GM21390 (cell line): Measurements from ENCODE around the gene CPXM1.
"Not testable (repeated sequence)": the region's sequence is repeated elsewhere in the genome, so short reads cannot be mapped to it uniquely, and the experiment has no call there.

Source experiments
- ATAC-seq: cut with Tn5 transposase; IDR thresholded peaks from one replicate; pipeline ENCODE4 v1.9.1; 2021; ENCODE audit not compliant: unreplicated experiment

The CPXM1 gene

DNA sequence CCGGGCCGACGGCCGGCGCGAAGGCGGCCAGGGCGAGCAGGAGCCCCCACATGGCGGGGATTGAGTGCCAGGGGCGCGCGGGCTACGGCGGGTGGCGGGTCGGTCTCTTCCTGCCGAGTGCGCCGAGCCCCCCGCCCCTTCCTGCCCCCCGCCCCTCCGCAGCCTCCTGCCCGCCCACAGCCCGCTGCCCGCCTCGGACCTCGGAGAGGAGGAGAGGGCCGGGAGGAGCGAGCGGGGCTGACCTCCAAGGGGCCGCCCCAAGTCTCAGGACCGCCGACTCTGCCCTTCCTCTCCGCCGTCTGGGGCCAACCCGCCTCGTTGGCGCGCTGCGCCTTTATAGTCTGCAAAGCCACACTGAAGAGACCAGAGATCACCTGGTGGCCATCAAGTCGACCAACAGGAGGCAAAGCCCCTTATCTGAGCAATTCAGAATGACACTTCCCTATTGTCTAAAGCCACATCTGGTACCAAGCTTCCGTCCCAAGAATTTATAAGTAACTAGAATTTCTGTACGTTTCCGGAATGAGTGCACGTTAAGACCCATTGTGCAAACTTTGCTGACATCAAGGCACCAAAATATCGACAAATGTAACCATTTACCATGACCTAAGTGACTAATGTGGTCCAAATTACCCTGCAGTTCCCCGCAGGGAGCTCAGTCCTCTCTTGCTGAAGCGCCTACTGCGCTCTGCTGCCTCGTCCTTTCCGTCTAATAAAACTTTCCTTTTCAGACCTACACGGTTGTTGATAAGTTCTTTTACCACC is at the start of gene CPXM1:
Gene CPXM1 (minus strand): TSS at position 107 of the 765 bp plus-strand sequence. CDS start 55 bp downstream, at position 52.
- no peak for ATAC-seq

DNA sequence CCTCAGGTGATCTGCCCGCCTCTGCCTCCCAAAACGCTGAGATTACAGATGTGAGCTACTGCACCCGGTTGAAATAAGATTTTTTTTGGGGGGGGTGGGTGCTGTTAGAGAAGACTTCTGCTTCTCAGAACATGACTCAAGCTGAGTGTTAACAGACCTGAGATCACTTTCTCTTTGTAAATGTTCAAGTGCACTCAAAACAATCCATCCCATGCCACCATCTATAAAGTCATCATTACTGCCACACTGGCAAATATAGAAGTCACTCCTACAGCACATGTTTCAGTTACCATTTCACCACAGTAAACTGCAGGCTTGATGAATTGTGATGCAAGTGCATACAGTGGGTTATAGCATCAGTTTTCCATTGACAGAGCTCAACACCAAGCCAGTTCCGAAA is 49.1 kb upstream of the CPXM1 start:
- no peak for ATAC-seq

DNA sequence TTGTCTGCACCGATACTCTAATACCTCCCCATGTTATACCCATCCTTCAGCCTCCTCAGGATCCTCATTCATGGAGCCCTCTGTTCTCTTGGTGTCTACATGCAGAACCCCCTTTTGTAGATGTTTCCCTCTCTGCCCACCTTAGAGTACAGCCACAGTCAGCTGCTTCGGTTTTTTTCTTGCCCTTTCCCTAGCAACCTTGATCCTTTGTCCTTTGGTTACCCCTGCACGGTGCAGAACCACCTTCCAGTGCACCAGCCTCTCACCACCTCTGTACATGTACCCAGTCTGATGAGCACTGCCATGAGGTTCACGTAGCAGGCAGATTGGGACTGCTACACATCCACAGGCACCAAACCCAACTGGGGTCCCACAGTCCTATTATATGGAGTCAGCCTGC is 47.4 kb upstream of the CPXM1 start:
- ATAC-seq = no peak

- no peak for ATAC-seq
Observed at GRCh38 chr20:2846698-2847097, 46.3 kb upstream of the CPXM1 start.

DNA sequence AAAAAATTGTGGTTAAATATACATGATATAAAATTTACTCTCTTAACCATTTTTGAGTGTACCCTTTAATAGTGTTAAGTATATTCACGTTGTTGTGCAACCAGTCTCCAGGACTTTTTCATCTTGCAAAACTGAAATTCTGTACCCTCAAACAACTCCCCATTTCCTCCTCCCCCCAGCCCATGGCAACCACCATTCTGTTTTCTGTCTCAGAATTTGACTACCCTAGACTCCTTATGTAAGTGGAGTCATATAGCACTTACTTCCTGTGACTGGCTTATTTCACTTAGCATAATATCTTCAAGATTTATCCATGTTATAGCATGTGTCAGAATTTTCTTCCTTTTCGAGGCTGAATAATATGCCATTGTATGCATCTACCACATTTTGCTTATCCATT is 45.2 kb upstream of the CPXM1 start:
- ATAC-seq = no peak

- peak; percentile 44 for ATAC-seq
Observed at GRCh38 chr20:2840967-2841531, 40.6 kb upstream of the CPXM1 start.

GRCh38 chr20:2840138-2840966 is 39.9 kb upstream of the CPXM1 start, which contains the start of the genes PCED1A and VPS16:
PCED1A (minus strand) TSS chr20:2840655; CDS start chr20:2839912, 743 bp downstream.
VPS16 (plus strand) TSS chr20:2840745; CDS start chr20:2840775, 30 bp downstream.
- ATAC-seq = peak; percentile 94

- no peak for ATAC-seq
Observed at GRCh38 chr20:2839732-2840137, 39.3 kb upstream of the CPXM1 start.

- ATAC-seq = no peak
Observed at GRCh38 chr20:2838847-2839671, 38.6 kb upstream of the CPXM1 start.

- ATAC-seq = no peak
Observed at GRCh38 chr20:2838170-2838797, 37.9 kb upstream of the CPXM1 start.

DNA sequence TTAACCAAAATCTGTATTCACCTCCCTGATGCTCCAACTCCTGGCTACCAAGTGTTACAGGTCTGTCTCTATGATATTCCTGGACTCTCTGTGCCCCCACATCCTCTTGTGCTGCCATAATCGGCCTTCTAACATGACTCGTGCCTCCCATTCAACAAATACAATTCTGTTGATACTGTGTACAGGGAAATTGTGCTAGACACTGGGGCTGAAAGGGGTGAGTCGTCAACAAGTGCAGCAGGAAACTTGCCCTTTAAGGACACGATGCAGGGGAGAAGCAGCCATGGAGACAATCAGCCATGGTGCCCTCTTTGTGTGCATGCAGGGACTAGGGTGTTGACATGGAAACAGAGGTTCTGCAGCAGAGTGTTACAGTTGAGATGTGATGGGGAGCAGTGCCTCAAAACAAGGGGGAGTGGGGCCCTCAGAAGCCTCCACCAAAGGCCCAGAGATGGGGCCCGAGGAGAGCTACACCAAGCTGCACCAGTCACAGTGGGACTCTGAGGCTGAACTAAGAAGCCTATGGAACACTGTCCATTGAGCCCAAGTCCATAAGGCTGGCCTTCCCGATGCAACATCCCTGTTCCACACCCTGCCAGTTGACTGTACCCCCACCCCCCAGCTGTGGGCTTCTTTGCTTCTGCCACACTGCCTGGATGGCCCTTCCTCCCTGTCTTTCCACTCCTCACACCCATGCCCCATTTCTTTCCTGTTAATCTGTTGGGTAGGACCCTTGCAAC is 37.0 kb upstream of the CPXM1 start:
- ATAC-seq = no peak

DNA sequence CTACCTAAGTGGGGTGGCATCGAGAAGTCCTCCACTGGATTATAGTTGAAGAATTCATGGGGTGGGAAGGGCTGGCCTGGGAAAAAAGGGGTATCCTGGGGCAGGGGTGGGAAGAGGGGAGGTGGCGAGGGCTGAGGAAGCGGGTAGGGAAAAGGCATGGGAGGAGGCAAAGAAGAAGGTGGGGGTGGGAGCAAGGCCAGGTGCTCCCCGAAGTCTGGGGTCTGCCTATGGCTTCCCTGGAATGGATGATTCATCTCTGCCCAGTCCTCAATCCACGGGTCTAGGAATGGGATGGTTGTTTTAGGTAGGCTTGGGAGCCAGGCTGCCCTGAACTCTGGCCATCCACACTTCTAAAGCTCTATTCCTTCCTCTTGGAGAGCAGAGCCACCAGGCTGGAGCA is 35.6 kb upstream of the CPXM1 start:
- no peak for ATAC-seq

GRCh38 chr20:2835331-2835796 is 34.9 kb upstream of the CPXM1 start:
- no peak for ATAC-seq

DNA sequence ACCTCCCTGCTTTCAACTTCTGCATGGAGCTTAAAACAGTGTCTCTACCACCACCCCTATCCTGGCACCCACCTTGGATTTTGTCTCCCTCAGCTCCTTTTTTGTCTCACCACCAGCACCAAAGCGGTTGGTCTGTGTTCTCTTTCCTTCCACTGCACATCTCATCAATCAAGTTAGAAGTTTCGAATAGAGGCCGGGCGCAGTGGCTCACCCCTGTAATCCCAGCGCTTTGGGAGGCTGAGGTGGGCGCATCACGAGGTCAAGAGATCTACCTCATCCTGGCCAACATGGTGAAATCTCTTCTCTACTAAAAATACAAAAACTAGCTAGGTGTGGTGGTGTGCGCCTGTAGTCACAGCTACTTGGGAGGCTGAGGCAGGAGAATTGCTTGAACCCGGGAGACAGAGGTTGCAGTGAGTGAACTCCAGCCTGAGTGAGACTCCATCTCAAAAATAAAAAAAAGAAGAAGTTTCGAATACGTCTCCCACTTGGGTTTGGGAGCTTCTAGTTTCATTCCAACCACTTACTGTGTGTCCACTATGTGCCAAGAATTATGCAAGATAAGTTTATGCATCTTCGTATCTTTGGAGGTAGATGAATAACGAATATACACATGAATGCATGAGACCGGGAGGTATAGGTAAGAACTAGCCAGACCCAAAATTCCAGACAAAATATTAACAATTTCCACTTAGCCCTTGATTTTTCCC is 34.1 kb upstream of the CPXM1 start:
- ATAC-seq = no peak

DNA sequence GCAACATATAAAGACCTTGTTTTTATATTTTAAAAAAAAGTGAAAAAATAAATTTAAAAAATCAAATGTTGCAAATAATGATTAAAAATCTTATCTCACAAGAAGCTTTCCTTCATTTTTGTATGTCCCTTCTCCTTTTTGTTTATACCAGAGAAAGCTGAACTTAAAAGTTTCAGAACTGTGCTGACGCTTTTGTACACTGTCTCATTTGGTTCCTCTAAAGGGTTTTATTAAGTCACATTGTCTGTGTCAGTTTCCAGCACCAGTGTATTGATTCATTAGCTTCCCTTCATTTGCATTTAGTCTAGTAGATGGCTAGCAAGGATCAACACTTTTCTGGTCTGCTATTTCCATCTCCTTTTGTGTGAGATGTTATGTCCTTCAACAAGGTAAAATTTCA is 33.3 kb upstream of the CPXM1 start:
- ATAC-seq = no peak

GRCh38 chr20:2831206-2831605 is 30.8 kb upstream of the CPXM1 start:
- not testable (repeated sequence) for ATAC-seq

DNA sequence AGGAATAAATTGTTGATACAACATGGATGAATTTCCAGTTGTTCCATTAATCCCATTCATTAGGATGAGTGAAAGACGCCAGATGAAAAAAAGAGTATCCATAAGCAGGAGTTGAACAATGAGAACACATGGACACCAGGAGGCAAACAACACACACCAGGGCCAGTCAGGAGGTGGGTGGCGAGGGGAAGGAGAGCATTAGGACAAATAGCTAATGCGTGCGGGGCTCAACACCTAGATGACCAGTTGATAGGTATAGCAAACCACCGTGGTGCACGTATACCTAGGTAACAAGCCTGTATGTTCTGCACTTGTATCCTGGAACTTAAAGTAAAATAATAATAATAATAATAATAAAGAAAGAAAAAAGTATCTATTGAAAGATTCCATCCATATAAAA is 28.9 kb upstream of the CPXM1 start:
- no peak for ATAC-seq

- no peak for ATAC-seq
Observed at GRCh38 chr20:2826655-2827054, 26.2 kb upstream of the CPXM1 start.

GRCh38 chr20:2825761-2826160 is 25.3 kb upstream of the CPXM1 start:
- no peak for ATAC-seq
